Stimulated activated CD4-positive, alpha-beta T cell treated with anti-CD3 and anti-CD28 coated beads, TNF-alpha, amount 100 ng/mL, for 24 hours (primary cell): ENCODE data around the gene APPL1.

Experiments used
- DNase-seq, 3 experiments: peaks; one replicate each; pipeline ENCODE4 v3.0.0-alpha.2; 2020; ENCODE audit warnings: low read depth in 3 of 3

The APPL1 gene

GRCh38 chr3:57227204-57227929 lies at the start of gene APPL1:
APPL1 (plus strand) TSS chr3:57227729; CDS start chr3:57227884, 155 bp downstream.
- peak; percentile 77 to 91 (median 79) for DNase-seq

- DNase-seq = no peak
Measured at GRCh38 chr3:57179580-57180410, 47.7 kb upstream of the APPL1 start.

- DNase-seq = no peak
Measured at GRCh38 chr3:57184526-57184925, 43.0 kb upstream of the APPL1 start.

- no peak for DNase-seq
Measured at GRCh38 chr3:57192028-57192427, 35.5 kb upstream of the APPL1 start.

- DNase-seq = no peak
Measured at GRCh38 chr3:57194641-57195040, 32.9 kb upstream of the APPL1 start.

GRCh38 chr3:57199895-57200297 lies 27.6 kb upstream of the APPL1 start, which contains the start of gene HESX1:
HESX1 (minus strand) TSS chr3:57199978; CDS start chr3:57199918, 60 bp downstream.
- DNase-seq = no peak

- no peak for DNase-seq
Measured at GRCh38 chr3:57206423-57206822, 21.1 kb upstream of the APPL1 start.

GRCh38 chr3:57221883-57222282 lies 5.6 kb upstream of the APPL1 start:
- no peak for DNase-seq

- no peak for DNase-seq
Measured at GRCh38 chr3:57224856-57225255, 2.7 kb upstream of the APPL1 start.

- no peak for DNase-seq
Measured at GRCh38 chr3:57226176-57226575, 1.4 kb upstream of the APPL1 start.

GRCh38 chr3:57227930-57228751 lies 612 bp downstream of the APPL1 start:
- DNase-seq = peak in 2 of 3 experiments; percentile 9 to 34

GRCh38 chr3:57230006-57230405 lies 2.5 kb downstream of the APPL1 start:
- no peak for DNase-seq

GRCh38 chr3:57233799-57234198 lies 6.3 kb downstream of the APPL1 start:
- no peak for DNase-seq

GRCh38 chr3:57234613-57235575 lies 7.4 kb downstream of the APPL1 start:
- no peak for DNase-seq

GRCh38 chr3:57244946-57245345 lies 17.4 kb downstream of the APPL1 start:
- DNase-seq = no peak

- no peak for DNase-seq
Measured at GRCh38 chr3:57252404-57252803, 24.9 kb downstream of the APPL1 start.

- no peak for DNase-seq
Measured at GRCh38 chr3:57256844-57257243, 29.3 kb downstream of the APPL1 start.

- no peak for DNase-seq
Measured at GRCh38 chr3:57257678-57258077, 30.1 kb downstream of the APPL1 start.

- DNase-seq = no peak
Measured at GRCh38 chr3:57261119-57261518, 33.6 kb downstream of the APPL1 start.

GRCh38 chr3:57261929-57262328 lies 34.4 kb downstream of the APPL1 start:
- DNase-seq = no peak

- DNase-seq = no peak
Measured at GRCh38 chr3:57268416-57268815, 40.9 kb downstream of the APPL1 start.
